SU-DHL-6 (cell line): ENCODE measurements around the gene SMARCC2.

Experiments used
- H2AFZ ChIP-seq: fragments of 200-600 bp; sonication (generic); 2 replicates; pipeline ENCODE4 v1.6.1; 2014; ENCODE audit warnings: low read depth, mild to moderate bottlenecking, moderate library complexity, mixed read lengths, antibody characterized with exemption, low read length; ENCODE audit not compliant: severe bottlenecking
- H3F3A ChIP-seq: fragments of 200-600 bp; shearing (Covaris generic); 2 replicates; pipeline ENCODE4 v1.6.0; 2016; ENCODE audit warnings: antibody characterized with exemption, mild to moderate bottlenecking; ENCODE audit not compliant: insufficient read depth
- H3K27ac ChIP-seq: fragments of 200-600 bp; sonication (generic); 2 replicates; pipeline ENCODE4 v1.5.1; 2016; ENCODE audit warnings: low read depth, mild to moderate bottlenecking, low read length, moderate library complexity, mixed read lengths
- H3K27me3 ChIP-seq: fragments of 200-600 bp; sonication (generic), shearing (Covaris generic); 2 replicates; pipeline ENCODE4 v1.6.0; 2014; ENCODE audit warnings: mild to moderate bottlenecking, low read length
- H3K36me3 ChIP-seq: fragments of 200-600 bp; sonication (generic); 2 replicates; pipeline ENCODE4 v1.6.1; 2014; ENCODE audit warnings: mild to moderate bottlenecking, low read length, mixed read lengths
- H3K4me2 ChIP-seq: fragments of 300-600, 200-600 bp; shearing (Covaris generic), sonication (generic); 2 replicates; pipeline ENCODE4 v1.6.0; 2014; ENCODE audit warnings: low read length, low read depth, mild to moderate bottlenecking; ENCODE audit not compliant: poor library complexity, severe bottlenecking
- H3K4me3 ChIP-seq: fragments of 200-600 bp; sonication (generic); 2 replicates; pipeline ENCODE4 v1.5.1; 2014; ENCODE audit warnings: antibody characterized with exemption, low read length, mild to moderate bottlenecking, mixed read lengths; ENCODE audit not compliant: insufficient read depth, poor library complexity, severe bottlenecking
- H3K79me2 ChIP-seq: fragments of 200-600 bp; sonication (generic); 2 replicates; pipeline ENCODE4 v1.6.1; 2014; ENCODE audit warnings: mild to moderate bottlenecking, low read length, moderate library complexity; ENCODE audit not compliant: insufficient read depth
- H3K9ac ChIP-seq: fragments of 200-600 bp; sonication (generic); 2 replicates; pipeline ENCODE4 v1.7.0; 2014; ENCODE audit warnings: mild to moderate bottlenecking, low read length
- H3K9me2 ChIP-seq: fragments of 200-600 bp; sonication (generic); replicated peaks from 2 replicates; pipeline ENCODE4 v1.6.1; 2014; ENCODE audit warnings: low read length; ENCODE audit not compliant: insufficient read depth
- H3K9me3 ChIP-seq: fragments of 200-600 bp; sonication (generic); 2 replicates; pipeline ENCODE4 v1.6.1; 2014; ENCODE audit warnings: low read length, mixed read lengths; ENCODE audit not compliant: insufficient read depth
- H4K20me1 ChIP-seq: fragments of 200-600 bp; sonication (generic); 2 replicates; pipeline ENCODE4 v1.6.1; 2014; ENCODE audit warnings: low read depth, mild to moderate bottlenecking, antibody characterized with exemption, low read length, moderate library complexity, mixed read lengths
- CTCF ChIP-seq: fragments of 200-600 bp; sonication (generic); IDR thresholded peaks from one replicate; pipeline ENCODE4 v1.5.1; 2017; ENCODE audit warnings: antibody characterized with exemption, mild to moderate bottlenecking, low read length, moderate library complexity; ENCODE audit not compliant: insufficient read depth, poor library complexity, severe bottlenecking
- EZH2phosphoT487 ChIP-seq: fragments of 200-600 bp; sonication (generic), shearing (Covaris generic); conservative IDR thresholded peaks from 2 replicates; pipeline ENCODE4 v1.6.1; 2018; ENCODE audit warnings: mild to moderate bottlenecking, antibody characterized with exemption, low read length, moderate library complexity, mixed read lengths

The SMARCC2 gene

GRCh38 chr12:56236091-56236490 is 46.8 kb upstream of the SMARCC2 start:
- Histone ChIP-seq H3K9me3 (no peaks in the 10 kb centered on the region), H4K20me1 (no peaks in the 10 kb centered on the region), H3K27ac (no peak overlapping the region), H3F3A (peaks cover 6% of the 10 kb centered on the region; the same call in 1 of the 2 replicates), H3K4me3 (no peak overlapping the region), H3K9me2 (no peaks in the 10 kb centered on the region), H3K79me2 (no peaks in the 10 kb centered on the region), H3K9ac (no peak overlapping the region), H3K36me3 (no peaks in the 10 kb centered on the region), H3K4me2 (no peak overlapping the region), H3K27me3 (no peaks in the 10 kb centered on the region), H2AFZ (no peak overlapping the region)
- no peak for TF ChIP-seq EZH2phosphoT487
- no peak for TF ChIP-seq CTCF

GRCh38 chr12:56234746-56235436 is 45.6 kb upstream of the SMARCC2 start:
- no peak for TF ChIP-seq EZH2phosphoT487
- TF ChIP-seq CTCF: no peak

GRCh38 chr12:56231184-56231582 is 41.9 kb upstream of the SMARCC2 start:
- no peak overlapping the region for H2AFZ ChIP-seq
- peaks cover 6% of the 10 kb centered on the region; the same call in 1 of the 2 replicates for H3F3A ChIP-seq
- TF ChIP-seq CTCF: no peak
- no peak for TF ChIP-seq EZH2phosphoT487
- no peaks in the 10 kb centered on the region for H3K9me3 ChIP-seq
- H3K79me2 ChIP-seq: no peaks in the 10 kb centered on the region
- no peak overlapping the region for H3K27ac ChIP-seq
- H3K4me3 ChIP-seq: no peak overlapping the region
- no peaks in the 10 kb centered on the region for H4K20me1 ChIP-seq
- H3K4me2 ChIP-seq: no peak overlapping the region
- no peaks in the 10 kb centered on the region for H3K36me3 ChIP-seq
- no peaks in the 10 kb centered on the region for H3K27me3 ChIP-seq
- H3K9me2 ChIP-seq: no peaks in the 10 kb centered on the region
- H3K9ac ChIP-seq: no peak overlapping the region

More at GRCh38 chr12:56234746-56235436, 45.6 kb upstream of the SMARCC2 start:
- Histone ChIP-seq H3K9ac (no peak overlapping the region), H3K36me3 (no peaks in the 10 kb centered on the region), H3K79me2 (no peaks in the 10 kb centered on the region), H3K9me2 (no peaks in the 10 kb centered on the region), H4K20me1 (no peaks in the 10 kb centered on the region), H3K4me2 (no peak overlapping the region), H3F3A (peaks cover 6% of the 10 kb centered on the region; the same call in 1 of the 2 replicates), H3K4me3 (no peak overlapping the region), H2AFZ (no peak overlapping the region), H3K27ac (no peak overlapping the region), H3K9me3 (no peaks in the 10 kb centered on the region), H3K27me3 (no peaks in the 10 kb centered on the region)
